Endothelial cell of umbilical vein (primary cell): Measurements from ENCODE around the gene DCAF4. TPM values are rescaled to one million over a fixed set of nuclear protein-coding genes. Genes with fewer than 3 reads are reported as not detected.

Source experiments
- BruUV-seq: library from RNA; stranded (reverse); fragments of 400-500 nt; replicated peaks from 2 replicates; lab custom pipeline; 2021; lab: Mats Ljungman, UMichigan
- CTCF ChIA-PET: fragments of 300-600, 350-600 bp; sonication (Branson Sonifier 250); formaldehyde crosslinking; loops from one replicate; lab custom pipeline; 2021; ENCODE audit warnings: antibody characterized with exemption, inconsistent platforms; lab: Charles Lee
- POLR2A ChIA-PET: fragments of 300-600, 350-600 bp; sonication (Branson Sonifier 250); formaldehyde crosslinking; loops from one replicate; lab custom pipeline; 2021; ENCODE audit warnings: antibody characterized with exemption, inconsistent platforms; lab: Charles Lee
- DNase-seq: peaks from one replicate; pipeline ENCODE4 v3.0.0-alpha.2; 2011; ENCODE audit warnings: low read depth, low spot score
- FAIRE-seq: peaks from 2 replicates; lab custom pipeline; 2011; peaks lifted over from hg19 to GRCh38; lab: Jason Lieb, UNC
- H2AFZ ChIP-seq: 2 replicates; pipeline ENCODE4 v1.6.0; 2012; ENCODE audit warnings: low read depth, low read length, control low read depth, inconsistent platforms
- H3K27ac ChIP-seq: 2 replicates; pipeline ENCODE4 v1.5.1; 2011; ENCODE audit warnings: low read depth, mild to moderate bottlenecking, control low read depth, low read length, moderate library complexity; ENCODE audit not compliant: insufficient read depth
- H3K27me3 ChIP-seq, 2 experiments: 2 replicates each; pipeline versions ENCODE4 v1.6.0 to v1.6.1; 2011; ENCODE audit warnings: low read length in 2 of 2, mixed read lengths in 1 of 2; ENCODE audit not compliant: control insufficient read depth in 2 of 2, insufficient read depth in 2 of 2
- H3K36me3 ChIP-seq, 2 experiments: 2 replicates in 1 of 2; 3 replicates in 1 of 2; pipeline ENCODE4 v1.5.1; 2011; ENCODE audit warnings: low read length in 2 of 2, mild to moderate bottlenecking in 1 of 2, moderate library complexity in 1 of 2; ENCODE audit not compliant: control insufficient read depth in 2 of 2, insufficient read depth in 2 of 2; ENCODE audit errors: extremely low read depth in 1 of 2
- H3K4me1 ChIP-seq: 3 replicates; pipeline ENCODE4 v1.5.1; 2011; ENCODE audit warnings: mild to moderate bottlenecking, low read length; ENCODE audit not compliant: control insufficient read depth, insufficient read depth; ENCODE audit errors: extremely low read depth
- H3K4me2 ChIP-seq: 2 replicates; pipeline ENCODE4 v1.6.1; 2011; ENCODE audit warnings: low read length, control low read depth, mixed read lengths; ENCODE audit not compliant: insufficient read depth
- H3K4me3 ChIP-seq, 3 experiments: fragments of 200-600 bp in 1 of 3; sonication (generic), shearing (Covaris generic) in 1 of 3; replicated peaks in 1 of 3; 2 replicates each; pipeline ENCODE4 v1.5.1; 2011 to 2016; ENCODE audit warnings: control low read depth in 3 of 3, low read length in 3 of 3, mild to moderate bottlenecking in 2 of 3, inconsistent platforms in 1 of 3, low read depth in 1 of 3, moderate library complexity in 1 of 3; ENCODE audit not compliant: insufficient read depth in 1 of 3
- H3K79me2 ChIP-seq: 2 replicates; pipeline ENCODE4 v1.6.0; 2012; ENCODE audit warnings: low read length, inconsistent platforms; ENCODE audit not compliant: control insufficient read depth, insufficient read depth
- H3K9ac ChIP-seq: replicated peaks from 2 replicates; pipeline ENCODE3; 2011; ENCODE audit warnings: low read length, control low read depth; ENCODE audit not compliant: insufficient read depth; ENCODE audit errors: extremely low read depth
- H3K9me1 ChIP-seq: replicated peaks from 3 replicates; pipeline ENCODE4 v1.6.0; 2011; ENCODE audit warnings: mild to moderate bottlenecking, low read length; ENCODE audit not compliant: control insufficient read depth, insufficient read depth; ENCODE audit errors: extremely low read depth
- H3K9me3 ChIP-seq: replicated peaks from 2 replicates; pipeline ENCODE4 v1.5.1; 2012; ENCODE audit warnings: low read length, inconsistent platforms; ENCODE audit not compliant: control insufficient read depth, insufficient read depth
- H4K20me1 ChIP-seq: replicated peaks from 2 replicates; pipeline ENCODE3; 2011; ENCODE audit warnings: mild to moderate bottlenecking, low read length; ENCODE audit not compliant: control insufficient read depth, insufficient read depth; ENCODE audit errors: extremely low read depth
- CTCF ChIP-seq, 2 donors: IDR thresholded peaks; 1 replicate in 1 of 2; 2 replicates in 1 of 2; pipeline ENCODE4 v1.5.1; 2011; ENCODE audit warnings: low read length in 2 of 2, mild to moderate bottlenecking in 2 of 2, moderate library complexity in 2 of 2, control low read depth in 1 of 2, inconsistent platforms in 1 of 2, low read depth in 1 of 2; ENCODE audit not compliant: insufficient read depth in 1 of 2; ENCODE audit errors: extremely low read depth in 1 of 2
- EZH2 ChIP-seq: IDR thresholded peaks from 2 replicates; pipeline ENCODE4 v1.6.1; 2012; ENCODE audit warnings: borderline replicate concordance, low read depth, mild to moderate bottlenecking, moderate library complexity, low read length, inconsistent platforms; ENCODE audit not compliant: severe bottlenecking
- FOS ChIP-seq: IDR thresholded peaks from 2 replicates; pipeline ENCODE4 v1.6.1; 2011; ENCODE audit warnings: mild to moderate bottlenecking, low read length, moderate library complexity, borderline replicate concordance; ENCODE audit not compliant: insufficient read depth
- GATA2 ChIP-seq: IDR thresholded peaks from 2 replicates; pipeline ENCODE4 v1.7.0; 2011; ENCODE audit warnings: low read depth, mild to moderate bottlenecking, moderate library complexity, mixed read lengths, low read length; ENCODE audit not compliant: insufficient read length, insufficient read depth
- JUN ChIP-seq: IDR thresholded peaks from 2 replicates; pipeline ENCODE4 v1.6.1; 2011; ENCODE audit warnings: borderline replicate concordance, low read depth; ENCODE audit not compliant: insufficient read length, insufficient read depth
- MAX ChIP-seq: IDR thresholded peaks from 2 replicates; pipeline ENCODE4 v1.6.1; 2011; ENCODE audit not compliant: insufficient read depth, insufficient read length
- MYC ChIP-seq: IDR thresholded peaks from one replicate; pipeline ENCODE4 v1.6.1; 2011; ENCODE audit warnings: mild to moderate bottlenecking, low read depth, low read length
- POLR2A ChIP-seq: IDR thresholded peaks from 2 replicates; pipeline ENCODE4 v1.6.1; 2012; ENCODE audit warnings: low read depth, mild to moderate bottlenecking, control low read depth, low read length
- POLR2AphosphoS5 ChIP-seq: IDR thresholded peaks from 2 replicates; pipeline ENCODE4 v1.6.1; 2012; ENCODE audit warnings: low read depth, mild to moderate bottlenecking, control low read depth, low read length, moderate library complexity; ENCODE audit not compliant: insufficient read depth
- dilution Hi-C: fragments of 300-500 bp; cut with MboI; formaldehyde crosslinking; loops from one replicate; pipeline ENCODE4 v1.15.0; 2019; ENCODE audit warnings: low sequenced_read_pairs; ENCODE audit not compliant: extremely low pct_ligation_motif_present
- intact Hi-C: fragments of 100-400 bp; cut with micrococcal nuclease; formaldehyde crosslinking; loops from one replicate; pipeline ENCODE4 v1.10.0; 2022
- polyA plus RNA-seq, 4 experiments: library from polyadenylated mRNA; depleted of rRNA in 3 of 4; stranded (reverse) in 3 of 4; unstranded in 1 of 4; fragments of >200 nt; gene quantifications; 2 replicates each; pipeline versions ENCODE4 v1.2.1 to v1.2.3, GENCODE V29; 2011 to 2012; ENCODE audit warnings: missing spikeins in 1 of 4
- total RNA-seq: library from RNA; stranded (reverse); gene quantifications from 2 replicates; pipeline ENCODE4 v1.2.3, GENCODE V29; 2021

The DCAF4 gene
- total and polyA plus RNA-seq, 2 donors (not counting 3 experiments of a cell fraction or from before 2014, with no cell fraction given), result 8.6 to 15.8 TPM

- Histone ChIP-seq H3K9me1 (no peaks in the 10 kb centered on the region), H3K79me2 (no peaks in the 10 kb centered on the region), H3K4me2 (no peak overlapping the region), H3K27ac (no peak overlapping the region), H3K9ac (no peak overlapping the region), H3K27me3 (no peaks in the 10 kb centered on the region), H4K20me1 (no peaks in the 10 kb centered on the region), H3K4me3 (no peak overlapping the region), H3K36me3 (peaks cover 14 to 37% of the 10 kb centered on the region in 2 experiments), H3K4me1 (no peaks in the 10 kb centered on the region), H3K9me3 (no peaks in the 10 kb centered on the region), H2AFZ (no peak overlapping the region)
- POLR2A ChIA-PET, result no interaction called here
- no TSS peak for BruUV-seq
- no peak for FAIRE-seq
- CTCF ChIA-PET, result no interaction called here
- TF ChIP-seq JUN (no peak), POLR2AphosphoS5 (no peak), POLR2A (no peak), CTCF (IDR thresholded peaks at IDR 0.05; ENCODE audit: extremely low read depth in 1 of 2, insufficient read depth in 1 of 2, low read depth in 1 of 2, low read length in 2 of 2) (no peak), EZH2 (no peak), MYC (no peak), FOS (no peak), GATA2 (no peak), MAX (no peak)
- DNase-seq, result no peak
- dilution Hi-C loops, result no loop called here
- intact Hi-C loops, result no loop called here
Observed at GRCh38 chr14:72970824-72971434, 44.7 kb downstream of the DCAF4 start.
